HG03457 (cell line): ENCODE results near the gene CD93.

Source experiments
- ATAC-seq: cut with Tn5 transposase; IDR thresholded peaks from one replicate; pipeline ENCODE4 v1.9.1; 2021; ENCODE audit warnings: moderate number of reproducible peaks; ENCODE audit not compliant: unreplicated experiment

CD93 gene, protein sequence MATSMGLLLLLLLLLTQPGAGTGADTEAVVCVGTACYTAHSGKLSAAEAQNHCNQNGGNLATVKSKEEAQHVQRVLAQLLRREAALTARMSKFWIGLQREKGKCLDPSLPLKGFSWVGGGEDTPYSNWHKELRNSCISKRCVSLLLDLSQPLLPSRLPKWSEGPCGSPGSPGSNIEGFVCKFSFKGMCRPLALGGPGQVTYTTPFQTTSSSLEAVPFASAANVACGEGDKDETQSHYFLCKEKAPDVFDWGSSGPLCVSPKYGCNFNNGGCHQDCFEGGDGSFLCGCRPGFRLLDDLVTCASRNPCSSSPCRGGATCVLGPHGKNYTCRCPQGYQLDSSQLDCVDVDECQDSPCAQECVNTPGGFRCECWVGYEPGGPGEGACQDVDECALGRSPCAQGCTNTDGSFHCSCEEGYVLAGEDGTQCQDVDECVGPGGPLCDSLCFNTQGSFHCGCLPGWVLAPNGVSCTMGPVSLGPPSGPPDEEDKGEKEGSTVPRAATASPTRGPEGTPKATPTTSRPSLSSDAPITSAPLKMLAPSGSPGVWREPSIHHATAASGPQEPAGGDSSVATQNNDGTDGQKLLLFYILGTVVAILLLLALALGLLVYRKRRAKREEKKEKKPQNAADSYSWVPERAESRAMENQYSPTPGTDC

DNA sequence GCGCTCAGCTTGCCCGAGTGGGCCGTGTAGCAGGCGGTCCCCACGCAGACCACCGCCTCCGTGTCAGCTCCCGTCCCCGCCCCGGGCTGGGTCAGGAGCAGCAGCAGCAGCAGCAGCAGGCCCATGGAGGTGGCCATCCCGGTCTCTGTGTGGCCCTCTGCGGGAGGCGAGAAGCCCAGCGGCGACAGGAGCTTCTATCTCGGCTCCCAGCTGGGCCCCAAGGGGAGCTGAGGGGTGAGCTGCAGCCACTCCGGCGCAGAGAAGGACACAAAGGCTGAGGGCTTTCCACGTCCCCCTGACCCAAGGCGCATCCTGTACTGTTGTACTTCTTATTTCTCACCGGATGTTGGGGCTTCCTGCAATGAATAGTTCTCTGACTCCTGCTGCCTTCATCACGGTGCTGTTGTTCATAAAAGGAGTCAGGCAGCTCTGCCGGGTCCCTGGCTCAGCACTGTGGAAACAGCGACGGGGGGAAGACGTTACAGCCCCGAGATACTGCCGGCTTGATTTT lies at the start of gene CD93:
CD93 (minus strand) TSS at position 269 of the 511 bp plus-strand sequence; CDS start at position 137, 132 bp downstream.
- no peak for ATAC-seq

DNA sequence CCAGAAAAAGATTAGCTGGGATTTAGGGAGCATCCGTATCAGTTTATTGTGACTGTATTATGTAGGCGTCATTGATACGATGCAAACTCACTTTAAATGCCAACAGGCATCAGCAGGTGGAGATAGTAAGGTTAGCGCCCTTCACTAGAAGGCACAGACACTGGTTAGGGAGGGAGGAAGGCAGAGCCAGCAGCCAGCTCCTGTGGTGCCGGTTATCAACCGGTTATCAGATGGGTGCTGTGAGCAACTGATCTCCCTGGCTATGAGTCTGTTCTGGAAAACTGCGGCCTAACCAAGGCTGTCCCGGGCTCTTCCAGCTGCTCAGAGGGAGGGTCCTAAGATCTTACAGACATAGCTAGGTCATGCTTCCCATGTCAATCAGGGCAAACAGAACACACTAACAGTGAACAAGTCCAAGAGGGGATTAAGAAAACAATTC lies 47.5 kb upstream of the CD93 start:
- no peak for ATAC-seq

DNA sequence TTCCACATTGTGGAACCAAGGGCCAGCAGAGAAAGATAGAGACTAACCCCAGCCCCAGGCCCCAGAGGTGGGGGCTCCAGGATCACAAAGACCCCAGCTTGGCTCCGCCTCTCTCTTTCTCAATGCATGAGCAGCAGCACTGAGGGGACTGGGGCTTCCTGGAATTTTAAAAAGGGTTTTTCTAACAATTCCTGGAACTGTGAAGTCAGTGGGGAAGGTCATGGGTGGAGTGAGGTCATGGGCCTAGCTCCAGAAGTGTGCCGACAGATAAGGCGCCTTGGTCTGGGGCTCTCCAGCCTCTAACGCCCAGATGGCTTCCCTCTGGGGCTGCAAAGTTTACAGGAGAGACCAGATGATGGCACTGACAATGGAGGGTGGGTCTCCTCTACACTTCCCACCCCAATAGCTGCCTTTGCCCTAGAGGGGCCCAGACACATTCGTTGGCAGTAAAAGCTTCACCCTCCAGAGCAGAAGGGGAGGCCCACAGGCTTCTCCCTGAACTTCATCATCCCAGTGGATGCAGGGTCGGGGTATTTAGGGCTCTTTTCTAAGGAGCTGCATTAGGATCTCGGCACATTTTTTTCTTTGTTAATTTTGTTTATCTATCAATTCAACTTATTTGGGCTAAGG lies 46.9 kb upstream of the CD93 start:
- ATAC-seq, result no peak

GRCh38 chr20:23132293-23132929 lies 46.3 kb upstream of the CD93 start:
- ATAC-seq, result no peak

DNA sequence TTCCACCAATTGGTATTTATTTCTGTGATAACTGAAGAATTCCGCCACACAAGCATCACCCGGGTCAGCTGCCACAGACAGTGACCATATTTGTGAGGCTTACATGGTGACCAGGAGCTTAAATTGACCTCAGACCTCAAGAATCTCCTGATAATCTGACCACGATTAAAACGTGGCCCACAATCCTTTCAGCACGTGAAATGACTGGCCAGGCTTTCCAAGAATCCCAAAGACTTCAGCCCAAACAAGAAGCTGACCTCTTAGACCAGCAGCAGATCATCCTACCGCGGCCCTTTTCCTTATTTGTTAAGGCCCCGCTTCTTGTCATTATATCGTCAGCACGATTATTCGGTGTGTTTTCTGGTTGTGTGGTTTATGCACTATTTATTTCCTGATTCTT lies 45.6 kb upstream of the CD93 start:
- ATAC-seq, result no peak

DNA sequence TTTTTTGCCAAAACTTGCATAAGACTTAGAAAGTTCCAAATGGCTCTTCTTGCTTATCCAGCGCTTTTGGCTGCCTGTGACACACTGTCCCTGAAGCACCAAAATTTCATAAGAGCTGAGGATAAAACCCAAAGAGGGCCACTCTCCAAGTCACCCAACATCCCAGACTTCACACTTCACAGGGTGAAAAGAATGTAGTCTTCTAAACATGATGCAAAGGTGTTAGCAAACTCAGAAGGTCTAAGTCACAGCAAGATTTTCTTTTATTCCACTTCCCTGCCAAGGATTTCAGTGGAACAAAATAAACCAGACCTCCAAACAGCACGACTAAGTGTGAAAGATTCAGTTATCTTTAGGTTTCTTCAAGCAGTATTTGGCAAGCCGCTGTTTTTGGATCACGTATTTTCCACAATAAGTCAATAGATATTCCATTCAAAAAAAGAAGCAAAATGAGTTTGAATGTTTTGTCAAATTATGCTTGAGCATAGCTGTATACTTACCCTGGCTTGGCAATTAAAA lies 44.6 kb upstream of the CD93 start:
- ATAC-seq, result no peak

- no peak for ATAC-seq
These were observed 43.9 kb upstream of the CD93 start for GRCh38 chr20:23129891-23130621.

GRCh38 chr20:23129266-23129665 lies 43.1 kb upstream of the CD93 start:
- no peak for ATAC-seq

- no peak for ATAC-seq
These were observed 42.5 kb upstream of the CD93 start for GRCh38 chr20:23128461-23129125.

DNA sequence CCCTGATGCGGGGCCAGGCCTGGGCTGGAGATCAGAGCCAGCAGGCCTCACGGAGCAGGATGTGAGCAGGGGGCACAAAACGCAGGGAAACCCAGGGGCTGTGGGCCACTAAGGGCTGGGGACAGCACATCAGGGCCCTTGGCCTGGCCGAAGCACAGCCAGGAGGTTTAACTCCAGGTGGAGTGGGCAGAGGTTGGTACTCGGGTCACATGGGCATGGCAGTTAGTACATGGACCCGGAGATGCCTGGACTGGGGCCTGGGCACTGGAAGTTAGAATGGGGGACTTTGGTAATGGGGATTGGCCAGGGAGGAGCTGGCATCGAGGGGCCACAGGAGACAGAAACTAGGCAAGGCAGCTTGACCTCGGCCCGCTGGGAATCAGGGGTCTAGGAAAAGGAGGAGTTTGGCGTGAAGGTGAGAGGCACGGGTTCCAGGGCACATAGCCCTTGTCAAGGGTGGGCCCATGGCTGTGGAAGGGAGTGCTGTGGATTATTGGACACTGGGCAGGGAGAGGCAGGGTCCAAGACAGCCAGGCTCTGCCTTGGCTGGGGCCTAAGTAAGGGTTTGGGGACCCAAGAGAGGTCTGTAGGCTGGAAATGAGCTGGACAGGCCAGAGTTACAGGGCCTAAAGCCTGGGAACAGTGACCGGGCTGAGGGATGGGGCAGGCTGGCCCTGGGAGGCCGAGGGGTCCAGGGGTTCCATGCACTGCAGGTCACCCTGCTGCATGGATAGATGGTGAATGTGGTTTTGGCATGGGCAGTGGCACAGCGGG lies 41.6 kb upstream of the CD93 start:
- no peak for ATAC-seq

DNA sequence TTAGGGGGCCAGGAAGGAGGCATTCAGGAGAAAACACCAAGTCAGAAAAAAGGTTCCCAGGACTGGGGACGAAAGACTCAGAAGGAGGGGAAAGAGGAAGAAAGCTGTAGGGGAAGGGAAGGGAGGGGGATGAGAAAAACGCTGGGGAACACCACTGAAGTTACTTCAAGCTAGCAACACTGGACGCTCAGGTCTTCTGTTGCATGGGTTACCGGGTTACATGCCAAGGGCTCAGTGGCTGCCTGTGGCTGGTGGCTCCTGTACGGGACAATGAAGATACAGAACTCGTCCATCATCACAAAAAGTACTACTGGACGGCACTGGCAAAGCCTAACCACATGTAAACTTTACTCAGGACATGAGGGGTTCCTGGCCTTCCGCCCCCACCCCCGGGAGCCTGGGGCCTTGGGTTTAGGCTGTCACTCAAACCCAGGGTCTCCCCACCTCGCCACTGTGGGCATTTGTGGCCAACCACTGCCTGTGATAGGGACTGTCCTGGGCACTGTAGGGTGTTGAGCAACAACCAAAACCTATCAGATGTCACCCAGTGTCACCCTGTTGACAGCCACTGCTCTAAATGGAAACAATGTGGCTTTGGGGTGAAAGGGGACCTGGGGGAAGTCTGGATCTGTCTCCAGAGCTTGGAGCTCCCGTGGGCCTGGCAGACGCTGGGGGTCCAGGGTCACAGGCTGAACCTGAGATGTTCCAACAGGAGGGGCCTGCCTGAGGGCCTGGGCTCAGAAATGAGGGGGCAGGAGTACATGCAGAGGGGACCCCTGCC lies 40.3 kb upstream of the CD93 start:
- no peak for ATAC-seq

DNA sequence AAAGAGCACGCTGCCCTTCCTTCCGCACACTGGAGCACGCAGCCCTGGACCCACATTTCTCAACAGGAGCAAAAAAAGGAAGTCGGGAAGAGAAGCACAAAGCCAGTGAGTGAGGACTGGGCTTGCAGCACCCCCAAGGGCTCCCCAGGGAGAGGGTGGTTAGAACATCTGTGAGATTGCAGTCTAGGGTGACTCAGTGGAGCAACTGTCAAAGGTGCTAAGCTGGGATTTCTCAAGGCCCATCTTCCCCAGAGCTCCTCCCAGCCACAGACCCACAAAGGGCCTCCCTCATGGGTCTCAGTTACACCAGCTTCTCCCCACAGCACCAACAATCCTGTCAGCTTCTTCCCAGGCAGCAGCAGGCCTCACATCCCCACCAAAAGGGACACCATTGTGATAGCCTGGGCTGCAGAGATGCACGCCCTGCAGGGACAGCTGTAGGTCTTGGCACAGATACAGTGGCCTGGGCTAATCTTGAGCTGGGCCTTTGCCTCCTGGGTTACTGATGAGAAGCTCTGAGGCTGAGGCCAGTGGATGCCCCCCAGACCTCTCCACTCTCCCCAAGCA lies 39.6 kb upstream of the CD93 start:
- no peak for ATAC-seq

DNA sequence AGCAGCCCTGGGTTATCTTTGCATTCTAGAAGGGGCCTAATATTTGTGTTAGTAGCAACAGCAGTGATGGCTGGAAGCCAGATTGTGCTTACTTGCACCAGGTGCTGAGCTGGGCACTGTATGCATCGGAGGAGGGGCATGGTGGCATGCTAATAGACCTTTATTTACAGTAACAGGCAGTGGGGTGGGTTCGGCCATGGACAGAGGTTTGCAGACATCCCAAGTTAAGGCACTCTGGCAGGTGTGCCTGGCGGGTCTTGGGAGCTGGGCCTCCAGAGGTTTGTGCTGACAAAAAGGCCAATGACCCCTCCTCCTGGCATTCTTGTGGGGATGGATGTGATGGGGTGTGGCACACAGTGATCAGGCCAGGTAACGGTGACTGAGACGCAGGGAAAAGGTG lies 39.0 kb upstream of the CD93 start:
- no peak for ATAC-seq

DNA sequence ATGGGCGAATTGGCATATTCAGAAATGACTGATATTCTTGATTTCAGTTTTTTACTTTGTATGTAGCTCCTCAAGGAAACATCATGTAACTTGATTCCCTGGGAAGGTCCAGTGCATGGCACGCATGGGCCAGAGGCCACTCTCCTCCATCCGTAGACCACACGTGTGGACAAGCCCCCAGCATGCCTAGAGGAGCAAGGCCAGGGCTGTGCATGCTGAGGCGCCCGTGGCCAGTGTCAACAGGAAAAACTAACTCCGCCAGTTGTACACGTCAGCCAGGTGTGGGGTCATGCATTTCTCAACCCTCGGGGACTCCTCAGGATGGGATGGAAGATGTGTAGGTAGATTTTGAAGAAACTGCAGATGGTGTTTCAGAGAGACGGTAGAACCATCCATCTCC lies 37.8 kb upstream of the CD93 start:
- no peak for ATAC-seq

DNA sequence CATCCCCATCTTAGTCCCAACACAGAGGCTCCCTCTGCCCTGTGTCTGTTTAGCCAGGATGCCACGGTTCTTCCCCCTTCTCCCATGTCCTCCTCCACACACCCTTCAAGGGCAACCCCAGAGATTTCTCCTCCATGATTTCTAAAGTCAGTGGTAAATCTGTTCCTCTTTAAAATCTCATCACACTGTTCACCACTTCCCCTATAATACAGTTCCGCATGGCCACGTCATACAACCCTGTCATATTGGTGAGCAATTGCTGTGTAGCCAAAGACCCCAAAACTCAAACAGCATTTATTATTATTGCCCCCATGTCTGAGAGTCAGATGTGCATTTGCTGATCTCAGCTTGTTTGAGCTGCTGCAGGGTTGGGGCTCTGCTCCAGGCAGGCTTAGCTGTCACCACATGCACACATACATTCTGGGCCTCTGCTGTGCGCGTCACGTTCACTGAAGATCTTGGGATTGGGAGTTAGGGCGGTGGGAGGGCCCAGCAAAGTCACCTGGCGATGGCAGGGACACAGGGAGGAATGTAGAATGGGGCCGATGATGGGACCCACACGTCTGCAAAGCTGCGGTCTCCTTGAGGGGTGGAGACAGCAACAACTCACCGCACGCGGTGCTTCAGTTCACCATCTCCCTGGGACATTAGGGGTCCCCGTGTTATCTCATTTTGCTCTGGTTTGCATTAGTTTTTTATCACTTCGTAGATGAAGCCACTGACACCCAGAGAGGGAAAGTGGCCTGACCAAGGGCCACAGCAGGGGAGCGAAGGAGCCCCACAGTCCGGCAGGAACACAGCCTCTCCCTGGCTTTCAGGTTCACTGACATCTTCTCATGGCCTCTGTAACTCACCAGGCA lies 36.9 kb upstream of the CD93 start:
- ATAC-seq, result no peak

- no peak for ATAC-seq
These were observed 36.2 kb upstream of the CD93 start for GRCh38 chr20:23122321-23122720.

DNA sequence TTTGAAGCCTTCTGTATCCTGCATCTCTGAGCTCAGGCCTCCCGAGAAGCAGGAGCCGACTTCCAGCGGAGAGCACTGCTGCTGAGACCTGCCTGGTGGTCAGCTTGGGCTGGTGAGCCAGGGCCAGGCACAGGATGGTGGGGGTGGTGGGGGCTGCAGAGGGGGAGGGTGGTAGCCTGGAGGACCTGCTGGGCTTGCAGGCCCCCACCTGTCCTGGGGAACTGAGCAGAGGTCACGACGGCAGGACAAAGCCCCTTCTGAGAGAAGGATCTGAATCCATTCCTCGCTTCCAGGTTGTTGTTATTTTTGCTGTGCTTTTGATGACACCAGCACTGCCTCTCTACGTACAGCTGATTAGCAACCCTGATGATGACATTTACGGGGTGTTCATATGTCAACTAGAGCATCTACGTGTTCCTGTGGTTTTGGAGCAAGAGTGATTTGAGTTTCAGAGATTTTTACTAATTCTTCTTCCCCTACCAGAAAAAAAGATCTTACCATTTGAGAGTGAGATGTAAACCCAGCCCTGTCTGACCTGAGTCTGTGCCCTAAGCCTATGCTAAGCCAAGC lies 35.7 kb upstream of the CD93 start:
- no peak for ATAC-seq
